HFFc6 (cell line): ENCODE measurements around the gene CD63. TPM values are rescaled to one million over a fixed set of nuclear protein-coding genes. Genes with fewer than 3 reads are reported as not detected.

Source experiments
- DNase-seq: peaks from one replicate; pipeline ENCODE4 v3.0.0-alpha.2; 2018
- H3K27ac Mint-ChIP-seq: 2 replicates; pipeline ENCODE4 v1.8.0; 2020; ENCODE audit warnings: mild to moderate bottlenecking, mixed read lengths
- H3K27me3 Mint-ChIP-seq: 2 replicates; pipeline ENCODE4 v1.8.0; 2021; ENCODE audit warnings: mild to moderate bottlenecking, moderate library complexity, mixed read lengths; ENCODE audit not compliant: insufficient read depth
- H3K36me3 Mint-ChIP-seq: 2 replicates; pipeline ENCODE4 v1.8.0; 2021; ENCODE audit warnings: low read depth, mixed read lengths
- H3K4me1 Mint-ChIP-seq: 2 replicates; pipeline ENCODE4 v1.8.0; 2020; ENCODE audit warnings: low read depth, mixed read lengths
- H3K4me3 Mint-ChIP-seq: 2 replicates; pipeline ENCODE4 v1.8.0; 2020; ENCODE audit warnings: mild to moderate bottlenecking, moderate library complexity, mixed read lengths
- H3K9me3 Mint-ChIP-seq: 2 replicates; pipeline ENCODE4 v1.8.0; 2020; ENCODE audit warnings: mild to moderate bottlenecking, mixed read lengths
- CTCF ChIP-seq: fragments of 200-600 bp; sonication (generic); IDR thresholded peaks from 2 replicates; pipeline ENCODE4 v1.5.0; 2021; ENCODE audit warnings: antibody characterized with exemption, mild to moderate bottlenecking
- total RNA-seq, 6 experiments: library from RNA; stranded (reverse); fragmentation: NEBNext Ultra II Directional; extraction: Animal tissue kit (Norgen Biotek cat#: 25700); gene quantifications; 2 replicates in 1 of 6; 3 replicates in 5 of 6; pipeline ENCODE4 v1.2.3, GENCODE V29; 2021

CD63 gene
- total RNA-seq, 6 experiments from 2014 or later: 1,860 to 2,483 (median 2,072) TPM

- no peak for TF ChIP-seq CTCF
- H3K4me1 Mint-ChIP-seq: peaks cover 53% of the 10 kb centered on the region
- peak within 1 kb of the TSS; percentile 87 for H3K4me3 Mint-ChIP-seq
- no peaks in the 10 kb centered on the region for H3K36me3 Mint-ChIP-seq
- H3K27me3 Mint-ChIP-seq: no peaks in the 10 kb centered on the region; the same call in 1 of the 2 replicates
- H3K9me3 Mint-ChIP-seq: no peaks in the 10 kb centered on the region
- DNase-seq: peak; percentile 72
- H3K27ac Mint-ChIP-seq: peak within 1 kb of the TSS; percentile 61
These were observed 14.1 kb upstream of the CD63 start, which contains the start of gene GDF11 for GRCh38 chr12:55742719-55743405. TSS of gene GDF11 (plus strand) at chr12:55743122. CDS start at chr12:55743317, 195 bp downstream.

- Mint-ChIP-seq H3K9me3 (no peaks in the 10 kb centered on the region), H3K36me3 (no peaks in the 10 kb centered on the region), H3K4me3 (peak overlapping the region; percentile 86), H3K27me3 (no peaks in the 10 kb centered on the region; the same call in 1 of the 2 replicates), H3K4me1 (peaks cover 57% of the 10 kb centered on the region), H3K27ac (peak overlapping the region; percentile 61)
- no peak for TF ChIP-seq CTCF
- DNase-seq: no peak
These were observed 13.3 kb upstream of the CD63 start for GRCh38 chr12:55741931-55742680.

- H3K27ac Mint-ChIP-seq: no peak overlapping the region
- H3K4me1 Mint-ChIP-seq: peaks cover 41% of the 10 kb centered on the region
- H3K27me3 Mint-ChIP-seq: peaks cover 2% of the 10 kb centered on the region
- TF ChIP-seq CTCF: no peak; the same call in none of the 2 replicates
- H3K4me3 Mint-ChIP-seq: peak overlapping the region; percentile 90; the same call in 1 of the 2 replicates
- DNase-seq: no peak
- no peaks in the 10 kb centered on the region for H3K36me3 Mint-ChIP-seq
- no peaks in the 10 kb centered on the region for H3K9me3 Mint-ChIP-seq
These were observed 10.2 kb upstream of the CD63 start for GRCh38 chr12:55739025-55739378.

- peak; percentile 94 for TF ChIP-seq CTCF
- Mint-ChIP-seq H3K27ac (peak overlapping the region; percentile 88), H3K27me3 (peaks cover 2% of the 10 kb centered on the region; the same call in 1 of the 2 replicates), H3K4me3 (peak overlapping the region; percentile 90), H3K9me3 (no peaks in the 10 kb centered on the region), H3K4me1 (peaks cover 40% of the 10 kb centered on the region), H3K36me3 (no peaks in the 10 kb centered on the region)
- DNase-seq: peak; percentile 74
These were observed 9.6 kb upstream of the CD63 start for GRCh38 chr12:55738123-55739024.

- Mint-ChIP-seq H3K27me3 (peaks cover 2% of the 10 kb centered on the region; the same call in 1 of the 2 replicates), H3K9me3 (no peaks in the 10 kb centered on the region), H3K36me3 (no peaks in the 10 kb centered on the region), H3K4me1 (peaks cover 37% of the 10 kb centered on the region), H3K27ac (peak overlapping the region; percentile 88), H3K4me3 (peak overlapping the region; percentile 90)
- no peak for DNase-seq
- TF ChIP-seq CTCF: 0 out of 2 replicates have a peak, but pooled peaks have one; percentile 44
These were observed 8.8 kb upstream of the CD63 start for GRCh38 chr12:55737581-55738122.
